ENCODE data around the gene EHD2. TPM values are rescaled to one million over a fixed set of nuclear protein-coding genes. Genes with fewer than 3 reads are reported as not detected.

Gene EHD2
- polyA plus RNA-seq, 1 donor (not counting 4 experiments of a cell fraction or from before 2014, with no cell fraction given), result 23.7 TPM

DNA sequence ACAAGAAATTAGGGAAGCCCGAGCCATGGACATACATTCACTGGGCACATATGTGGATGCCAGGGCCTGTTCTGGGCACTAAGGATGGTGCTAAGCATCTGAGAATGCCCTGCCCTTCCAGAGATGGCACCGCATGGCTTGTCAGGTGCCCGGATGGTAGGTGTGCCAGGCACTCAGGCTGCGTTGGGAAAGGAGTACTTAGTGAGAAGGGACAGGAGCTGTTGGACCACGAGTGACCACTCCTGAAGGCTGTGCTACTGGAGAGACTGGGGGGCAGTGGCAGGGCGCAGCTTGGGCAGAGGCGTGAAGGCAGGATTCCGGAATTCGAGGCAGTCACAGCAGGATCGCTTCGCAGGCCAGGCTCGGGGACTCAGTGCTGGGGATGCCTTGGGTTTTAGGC, 38.0 kb upstream of the EHD2 start:
- Histone ChIP-seq H3K4me2 (ENCODE audit: control insufficient read depth, extremely low read depth, insufficient read depth, low read depth, low read length) (no peak overlapping the region), H3K4me3 (ENCODE audit: control insufficient read depth in 2 of 3, extremely low read depth in 1 of 3, insufficient read depth in 2 of 3, low read depth in 1 of 3, low read length in 3 of 3) (no peak overlapping the region), H3K36me3 (ENCODE audit: control insufficient read depth in 2 of 2, extremely low read depth in 1 of 2, insufficient read depth in 2 of 2, low read length in 2 of 2) (peaks cover 13 to 22% of the 10 kb centered on the region in 2 experiments), H4K20me1 (ENCODE audit: control insufficient read depth, extremely low read depth, insufficient read depth, low read length) (no peaks in the 10 kb centered on the region), H3K9ac (ENCODE audit: control insufficient read depth, extremely low read depth, insufficient read depth, low read length) (no peak overlapping the region), H3K27me3 (ENCODE audit: control insufficient read depth, extremely low read depth, insufficient read depth, low read length) (no peaks in the 10 kb centered on the region), H3K9me3 (ENCODE audit: control insufficient read depth, low read depth, low read length) (no peaks in the 10 kb centered on the region), H3K79me2 (ENCODE audit: control insufficient read depth, insufficient read depth, low read length) (no peaks in the 10 kb centered on the region), H3K27ac (ENCODE audit: control insufficient read depth, insufficient read depth, low read length) (no peak overlapping the region), H2AFZ (ENCODE audit: control insufficient read depth, low read length) (no peak overlapping the region), H3K9me1 (ENCODE audit: control insufficient read depth, extremely low read depth, insufficient read depth, low read length) (no peaks in the 10 kb centered on the region), H3K4me1 (ENCODE audit: control insufficient read depth, extremely low read depth, insufficient read depth, low read length) (no peaks in the 10 kb centered on the region)
- DNase-seq (ENCODE audit: low read depth, low spot score) (no peak), FAIRE-seq (no peak)
- TF ChIP-seq, protein P1, sequence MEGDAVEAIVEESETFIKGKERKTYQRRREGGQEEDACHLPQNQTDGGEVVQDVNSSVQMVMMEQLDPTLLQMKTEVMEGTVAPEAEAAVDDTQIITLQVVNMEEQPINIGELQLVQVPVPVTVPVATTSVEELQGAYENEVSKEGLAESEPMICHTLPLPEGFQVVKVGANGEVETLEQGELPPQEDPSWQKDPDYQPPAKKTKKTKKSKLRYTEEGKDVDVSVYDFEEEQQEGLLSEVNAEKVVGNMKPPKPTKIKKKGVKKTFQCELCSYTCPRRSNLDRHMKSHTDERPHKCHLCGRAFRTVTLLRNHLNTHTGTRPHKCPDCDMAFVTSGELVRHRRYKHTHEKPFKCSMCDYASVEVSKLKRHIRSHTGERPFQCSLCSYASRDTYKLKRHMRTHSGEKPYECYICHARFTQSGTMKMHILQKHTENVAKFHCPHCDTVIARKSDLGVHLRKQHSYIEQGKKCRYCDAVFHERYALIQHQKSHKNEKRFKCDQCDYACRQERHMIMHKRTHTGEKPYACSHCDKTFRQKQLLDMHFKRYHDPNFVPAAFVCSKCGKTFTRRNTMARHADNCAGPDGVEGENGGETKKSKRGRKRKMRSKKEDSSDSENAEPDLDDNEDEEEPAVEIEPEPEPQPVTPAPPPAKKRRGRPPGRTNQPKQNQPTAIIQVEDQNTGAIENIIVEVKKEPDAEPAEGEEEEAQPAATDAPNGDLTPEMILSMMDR (optimal IDR thresholded peaks at IDR 0.05 in 1 of 3, IDR thresholded peaks at IDR 0.05 in 1 of 3, conservative IDR thresholded peaks at IDR 0.05 in 1 of 3; ENCODE audit: extremely low read depth in 1 of 3, insufficient read depth in 2 of 3, low read length in 3 of 3), result no peak
- TF ChIP-seq EZH2 (IDR thresholded peaks at IDR 0.05; ENCODE audit: low read length), result no peak
- dilution Hi-C loops (cut with MboI; ENCODE audit: extremely low pct_ligation_motif_present, low sequenced_read_pairs), result no loop called here

DNA sequence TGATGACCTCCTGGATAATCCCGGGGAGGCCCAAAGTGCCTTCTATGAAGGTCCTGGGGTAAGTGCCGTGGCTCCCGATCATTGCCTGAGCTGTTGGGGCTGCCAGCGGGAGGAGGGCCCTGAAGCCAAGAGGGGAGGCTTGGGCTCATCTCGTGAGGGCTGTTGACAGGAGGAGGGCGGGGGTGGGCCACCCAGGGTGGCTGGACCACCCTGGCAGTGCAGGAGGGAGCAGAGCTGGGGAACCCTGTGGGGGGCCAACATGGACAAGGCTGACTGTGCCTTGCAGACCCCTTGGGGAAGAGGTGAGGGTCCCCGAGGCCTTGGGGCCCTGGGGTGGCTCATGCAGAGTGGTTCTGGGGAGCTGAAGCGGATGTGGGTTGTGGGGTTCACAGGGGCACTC, 37.4 kb upstream of the EHD2 start:
- no peaks in the 10 kb centered on the region for H4K20me1 ChIP-seq (ENCODE audit: control insufficient read depth, extremely low read depth, insufficient read depth, low read length)
- H3K27me3 ChIP-seq (ENCODE audit: control insufficient read depth, extremely low read depth, insufficient read depth, low read length), result no peaks in the 10 kb centered on the region
- H3K9ac ChIP-seq (ENCODE audit: control insufficient read depth, extremely low read depth, insufficient read depth, low read length), result no peak overlapping the region
- no peak overlapping the region for H3K4me2 ChIP-seq (ENCODE audit: control insufficient read depth, extremely low read depth, insufficient read depth, low read depth, low read length)
- no peaks in the 10 kb centered on the region for H3K9me3 ChIP-seq (ENCODE audit: control insufficient read depth, low read depth, low read length)
- DNase-seq (ENCODE audit: low read depth, low spot score) (no peak), FAIRE-seq (no peak)
- TF ChIP-seq EZH2 (IDR thresholded peaks at IDR 0.05; ENCODE audit: low read length), result no peak
- TF ChIP-seq, protein P1 (optimal IDR thresholded peaks at IDR 0.05 in 1 of 3, IDR thresholded peaks at IDR 0.05 in 1 of 3, conservative IDR thresholded peaks at IDR 0.05 in 1 of 3; ENCODE audit: extremely low read depth in 1 of 3, insufficient read depth in 2 of 3, low read length in 3 of 3), result no peak
- peaks cover 13 to 17% of the 10 kb centered on the region in 2 experiments for H3K36me3 ChIP-seq (ENCODE audit: control insufficient read depth in 2 of 2, extremely low read depth in 1 of 2, insufficient read depth in 2 of 2, low read length in 2 of 2)
- H3K4me1 ChIP-seq (ENCODE audit: control insufficient read depth, extremely low read depth, insufficient read depth, low read length), result no peaks in the 10 kb centered on the region
- no peaks in the 10 kb centered on the region for H3K79me2 ChIP-seq (ENCODE audit: control insufficient read depth, insufficient read depth, low read length)
- dilution Hi-C loops (cut with MboI; ENCODE audit: extremely low pct_ligation_motif_present, low sequenced_read_pairs), result no loop called here
- no peaks in the 10 kb centered on the region for H3K9me1 ChIP-seq (ENCODE audit: control insufficient read depth, extremely low read depth, insufficient read depth, low read length)
- no peak overlapping the region for H3K27ac ChIP-seq (ENCODE audit: control insufficient read depth, insufficient read depth, low read length)
- H2AFZ ChIP-seq (ENCODE audit: control insufficient read depth, low read length), result no peak overlapping the region
- no peak overlapping the region for H3K4me3 ChIP-seq (ENCODE audit: control insufficient read depth in 2 of 3, extremely low read depth in 1 of 3, insufficient read depth in 2 of 3, low read depth in 1 of 3, low read length in 3 of 3)
